ENCODE data around the gene FCHSD2. TPM values are rescaled to one million over a fixed set of nuclear protein-coding genes. Genes with fewer than 3 reads are reported as not detected.
A peak's percentile ranks its signal among the peaks of the same experiment; 100 is the strongest.

The FCHSD2 gene
- total RNA-seq, 2 donors from 2014 or later: 14.0 to 17.6 TPM

DNA sequence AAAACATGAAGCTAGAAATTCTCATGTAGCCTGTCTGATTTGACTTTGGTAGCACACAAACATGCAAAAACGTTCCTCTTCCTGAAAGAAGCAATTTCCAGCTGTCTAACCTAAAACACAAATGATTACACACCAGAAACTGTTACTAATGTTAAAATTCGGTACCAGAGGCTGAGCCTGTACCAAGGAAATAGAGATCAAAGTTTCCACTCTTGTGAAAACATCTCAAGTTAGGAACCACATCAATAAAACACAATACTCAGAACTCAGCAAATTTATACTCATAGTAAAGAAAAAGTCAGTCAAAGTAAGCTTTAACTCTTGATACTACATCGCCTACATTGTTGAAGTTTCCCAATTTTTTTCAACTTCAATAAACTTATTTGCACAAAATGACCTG lies 107.8 kb downstream of the FCHSD2 start:
- H3K27ac Mint-ChIP-seq: no peak overlapping the region
- Histone ChIP-seq H3K27me3 (ENCODE audit: control insufficient read depth, insufficient read depth, low read length, poor library complexity, severe bottlenecking) (no peaks in the 10 kb centered on the region), H3K9ac (ENCODE audit: extremely low read depth, low read length, poor library complexity, severe bottlenecking) (no peak overlapping the region), H3K4me1 (ENCODE audit: control insufficient read depth, insufficient read depth, low read length) (no peaks in the 10 kb centered on the region), H3K4me3 (ENCODE audit: low read length) (peak overlapping the region; percentile 12), H3K36me3 (ENCODE audit: control insufficient read depth, insufficient read depth, low read length) (no peaks in the 10 kb centered on the region), H3K9me3 (ENCODE audit: control insufficient read depth, low read length) (no peaks in the 10 kb centered on the region), H3K27ac (ENCODE audit: low read depth, low read length) (no peak overlapping the region)
- no peaks in the 10 kb centered on the region for H3K36me3 Mint-ChIP-seq (ENCODE audit: low read depth)
- no peak for DNase-seq
- H3K4me3 Mint-ChIP-seq: no peak overlapping the region
- 82% methylated on average over 3 of the region's 3 CpGs; no CpG with 5 or more reads in 1 of the 2 experiments for WGBS, 2 experiments (ENCODE audit: insufficient coverage in 1 of 2, insufficient read length in 1 of 2)
- peaks cover 16% of the 10 kb centered on the region for H3K4me1 Mint-ChIP-seq
- no peaks in the 10 kb centered on the region for H3K27me3 Mint-ChIP-seq (ENCODE audit: insufficient read depth)
- TF ChIP-seq, protein P1, sequence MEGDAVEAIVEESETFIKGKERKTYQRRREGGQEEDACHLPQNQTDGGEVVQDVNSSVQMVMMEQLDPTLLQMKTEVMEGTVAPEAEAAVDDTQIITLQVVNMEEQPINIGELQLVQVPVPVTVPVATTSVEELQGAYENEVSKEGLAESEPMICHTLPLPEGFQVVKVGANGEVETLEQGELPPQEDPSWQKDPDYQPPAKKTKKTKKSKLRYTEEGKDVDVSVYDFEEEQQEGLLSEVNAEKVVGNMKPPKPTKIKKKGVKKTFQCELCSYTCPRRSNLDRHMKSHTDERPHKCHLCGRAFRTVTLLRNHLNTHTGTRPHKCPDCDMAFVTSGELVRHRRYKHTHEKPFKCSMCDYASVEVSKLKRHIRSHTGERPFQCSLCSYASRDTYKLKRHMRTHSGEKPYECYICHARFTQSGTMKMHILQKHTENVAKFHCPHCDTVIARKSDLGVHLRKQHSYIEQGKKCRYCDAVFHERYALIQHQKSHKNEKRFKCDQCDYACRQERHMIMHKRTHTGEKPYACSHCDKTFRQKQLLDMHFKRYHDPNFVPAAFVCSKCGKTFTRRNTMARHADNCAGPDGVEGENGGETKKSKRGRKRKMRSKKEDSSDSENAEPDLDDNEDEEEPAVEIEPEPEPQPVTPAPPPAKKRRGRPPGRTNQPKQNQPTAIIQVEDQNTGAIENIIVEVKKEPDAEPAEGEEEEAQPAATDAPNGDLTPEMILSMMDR (conservative IDR thresholded peaks at IDR 0.05): no peak
- H3K9me3 Mint-ChIP-seq: peaks cover 2% of the 10 kb centered on the region

DNA sequence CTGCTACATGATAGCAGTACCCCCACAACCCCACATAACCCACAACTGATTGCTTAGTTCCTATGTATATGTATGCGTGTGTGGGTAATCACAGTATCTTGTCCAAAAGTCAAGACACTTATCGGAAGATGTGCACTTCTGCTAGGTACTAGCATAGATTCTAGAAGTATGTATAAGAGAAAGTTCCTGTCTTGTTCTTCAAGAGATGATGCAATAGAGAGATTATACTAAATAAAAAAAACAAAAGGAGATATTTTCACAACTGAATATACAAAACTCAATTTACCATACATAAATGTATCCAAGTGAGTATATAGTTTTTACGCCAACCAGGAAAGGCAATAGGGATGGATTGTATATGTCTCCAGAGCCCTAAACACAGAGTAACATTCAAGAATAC lies 112.0 kb downstream of the FCHSD2 start:
- H3K27ac Mint-ChIP-seq: no peak overlapping the region
- TF ChIP-seq, protein P1 (conservative IDR thresholded peaks at IDR 0.05): no peak
- peaks cover 39% of the 10 kb centered on the region for H3K9me3 Mint-ChIP-seq
- H3K4me1 Mint-ChIP-seq: peaks cover 14% of the 10 kb centered on the region
- Histone ChIP-seq H3K27ac (ENCODE audit: low read depth, low read length) (no peak overlapping the region), H3K4me3 (ENCODE audit: low read length) (no peak overlapping the region), H3K27me3 (ENCODE audit: control insufficient read depth, insufficient read depth, low read length, poor library complexity, severe bottlenecking) (no peaks in the 10 kb centered on the region), H3K9ac (ENCODE audit: extremely low read depth, low read length, poor library complexity, severe bottlenecking) (no peak overlapping the region), H3K36me3 (ENCODE audit: control insufficient read depth, insufficient read depth, low read length) (no peaks in the 10 kb centered on the region), H3K4me1 (ENCODE audit: control insufficient read depth, insufficient read depth, low read length) (no peaks in the 10 kb centered on the region), H3K9me3 (ENCODE audit: control insufficient read depth, low read length) (peaks cover 25% of the 10 kb centered on the region)
- H3K4me3 Mint-ChIP-seq: no peak overlapping the region
- WGBS, 2 experiments (ENCODE audit: insufficient coverage in 1 of 2, insufficient read length in 1 of 2): 99% methylated on average over 3 of the region's 3 CpGs; no CpG with 5 or more reads in 1 of the 2 experiments
- no peaks in the 10 kb centered on the region for H3K27me3 Mint-ChIP-seq (ENCODE audit: insufficient read depth)
- no peak for DNase-seq
- H3K36me3 Mint-ChIP-seq (ENCODE audit: low read depth): peaks cover 19% of the 10 kb centered on the region

DNA sequence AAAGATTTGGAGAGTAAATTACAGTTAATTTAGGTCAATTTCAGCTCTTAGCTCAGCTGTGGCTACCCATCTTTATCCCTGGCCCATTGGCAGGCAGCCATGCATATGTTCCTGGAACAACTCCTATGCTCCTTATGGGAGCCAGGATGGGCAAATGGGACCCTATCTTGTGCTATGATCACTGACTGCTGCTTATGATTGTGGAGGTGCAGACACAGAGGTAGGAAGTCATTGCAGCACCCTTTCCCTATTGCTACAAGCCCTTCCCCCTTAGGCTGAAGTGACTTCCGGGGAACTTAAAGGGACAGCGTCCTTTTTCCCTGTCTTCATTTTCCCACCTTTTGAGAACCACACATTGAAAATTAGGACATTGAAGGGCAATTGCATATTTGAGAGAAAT lies 112.7 kb downstream of the FCHSD2 start:
- H3K27me3 ChIP-seq (ENCODE audit: control insufficient read depth, insufficient read depth, low read length, poor library complexity, severe bottlenecking): no peaks in the 10 kb centered on the region
- Mint-ChIP-seq H3K27me3 (ENCODE audit: insufficient read depth) (no peaks in the 10 kb centered on the region), H3K4me1 (peaks cover 8% of the 10 kb centered on the region), H3K4me3 (no peak overlapping the region), H3K9me3 (peaks cover 46% of the 10 kb centered on the region), H3K36me3 (ENCODE audit: low read depth) (peaks cover 23% of the 10 kb centered on the region), H3K27ac (no peak overlapping the region)
- H3K4me1 ChIP-seq (ENCODE audit: control insufficient read depth, insufficient read depth, low read length): no peaks in the 10 kb centered on the region
- H3K36me3 ChIP-seq (ENCODE audit: control insufficient read depth, insufficient read depth, low read length): no peaks in the 10 kb centered on the region
- no peak overlapping the region for H3K9ac ChIP-seq (ENCODE audit: extremely low read depth, low read length, poor library complexity, severe bottlenecking)
- H3K4me3 ChIP-seq (ENCODE audit: low read length): no peak overlapping the region
- H3K9me3 ChIP-seq (ENCODE audit: control insufficient read depth, low read length): peaks cover 33% of the 10 kb centered on the region
- DNase-seq: no peak
- H3K27ac ChIP-seq (ENCODE audit: low read depth, low read length): no peak overlapping the region
- 85 to 90% methylated on average over 2 of the region's 2 CpGs for WGBS, 2 experiments (ENCODE audit: insufficient coverage in 1 of 2, insufficient read length in 1 of 2)
- TF ChIP-seq, protein P1 (conservative IDR thresholded peaks at IDR 0.05): no peak
